Hepatocyte (in vitro differentiated cells): Measurements from ENCODE around the gene KNTC1. TPM values are rescaled to one million over a fixed set of nuclear protein-coding genes. Genes with fewer than 3 reads are reported as not detected.

Experiments used
- DNase-seq: peaks from one replicate; pipeline ENCODE4 v3.0.0-alpha.2; 2016; ENCODE audit warnings: low spot score
- H2AFZ ChIP-seq: fragments of 200-600 bp; sonication (generic); 2 replicates; pipeline ENCODE4 v1.6.0; 2016; ENCODE audit warnings: antibody characterized with exemption, mild to moderate bottlenecking
- H3K27ac ChIP-seq: fragments of 200-600 bp; sonication (generic); 2 replicates; pipeline ENCODE4 v1.5.1; 2016; ENCODE audit warnings: mild to moderate bottlenecking
- H3K27me3 ChIP-seq: fragments of 200-600 bp; sonication (generic); 2 replicates; pipeline ENCODE4 v1.6.1; 2016
- H3K36me3 ChIP-seq: fragments of 200-600 bp; sonication (generic); replicated peaks from 2 replicates; pipeline ENCODE4 v1.5.1; 2016; ENCODE audit warnings: low read depth; ENCODE audit not compliant: insufficient read depth
- H3K4me1 ChIP-seq: fragments of 200-600 bp; sonication (generic); 2 replicates; pipeline ENCODE4 v1.5.1; 2016; ENCODE audit warnings: mild to moderate bottlenecking, moderate library complexity; ENCODE audit not compliant: insufficient read depth
- H3K4me2 ChIP-seq: fragments of 200-600 bp; sonication (generic); 2 replicates; pipeline ENCODE4 v1.6.0; 2016
- H3K4me3 ChIP-seq: fragments of 200-600 bp; sonication (generic); 2 replicates; pipeline ENCODE4 v1.5.1; 2016; ENCODE audit warnings: mild to moderate bottlenecking
- H3K79me2 ChIP-seq: fragments of 200-600 bp; sonication (generic); 2 replicates; pipeline ENCODE4 v1.6.0; 2017; ENCODE audit warnings: mild to moderate bottlenecking
- H3K9me2 ChIP-seq: fragments of 200-600 bp; sonication (generic); replicated peaks from 2 replicates; pipeline ENCODE4 v1.6.0; 2017; ENCODE audit warnings: mild to moderate bottlenecking; ENCODE audit not compliant: insufficient read depth
- H3K9me3 ChIP-seq: fragments of 200-600 bp; sonication (generic); 2 replicates; pipeline ENCODE4 v1.5.1; 2016; ENCODE audit warnings: low read depth, mild to moderate bottlenecking
- H4K20me1 ChIP-seq: fragments of 200-600 bp; sonication (generic); 2 replicates; pipeline ENCODE4 v1.6.0; 2016; ENCODE audit warnings: mild to moderate bottlenecking; ENCODE audit not compliant: insufficient read depth, poor library complexity, severe bottlenecking
- EZH2 ChIP-seq: fragments of 200-600 bp; sonication (generic); IDR thresholded peaks from 2 replicates; pipeline ENCODE4 v1.6.1; 2016; ENCODE audit warnings: antibody characterized with exemption, mild to moderate bottlenecking, borderline replicate concordance
- EZH2phosphoT487 ChIP-seq: fragments of 200-600 bp; sonication (generic); IDR thresholded peaks from one replicate; pipeline ENCODE4 v1.6.1; 2018; ENCODE audit warnings: antibody characterized with exemption, mild to moderate bottlenecking, low read depth, moderate library complexity; ENCODE audit not compliant: unreplicated experiment, severe bottlenecking
- WGBS: methylation state at CpG from one replicate; pipeline ENCODE4 v1.1.6; 2016; ENCODE audit warnings: low lambda C conversion rate; ENCODE audit errors: missing lambda C conversion rate; 5-methylcytosine and 5-hydroxymethylcytosine counted together
- polyA plus RNA-seq: library from polyadenylated mRNA; unstranded; fragments of >200 nt; fragmentation: Nextera tagmentation; extraction: Ambion mirVana; gene quantifications from 2 replicates; pipeline ENCODE4 v1.2.1, GENCODE V29; 2016
- total RNA-seq: library from RNA; depleted of rRNA; stranded (reverse); fragments of >200 nt; gene quantifications from 2 replicates; pipeline ENCODE4 v1.2.3, GENCODE V29; 2014
- TF ChIP-seq, protein P1 (sequence below): fragments of 200-600 bp; sonication (generic); IDR thresholded peaks from 2 replicates; pipeline ENCODE4 v1.5.1; 2016; ENCODE audit warnings: antibody characterized with exemption, mild to moderate bottlenecking; ENCODE audit not compliant: poor library complexity

The KNTC1 gene
- total and polyA plus RNA-seq, 2 experiments from 2014 or later, result 5.8 to 18.1 TPM

DNA sequence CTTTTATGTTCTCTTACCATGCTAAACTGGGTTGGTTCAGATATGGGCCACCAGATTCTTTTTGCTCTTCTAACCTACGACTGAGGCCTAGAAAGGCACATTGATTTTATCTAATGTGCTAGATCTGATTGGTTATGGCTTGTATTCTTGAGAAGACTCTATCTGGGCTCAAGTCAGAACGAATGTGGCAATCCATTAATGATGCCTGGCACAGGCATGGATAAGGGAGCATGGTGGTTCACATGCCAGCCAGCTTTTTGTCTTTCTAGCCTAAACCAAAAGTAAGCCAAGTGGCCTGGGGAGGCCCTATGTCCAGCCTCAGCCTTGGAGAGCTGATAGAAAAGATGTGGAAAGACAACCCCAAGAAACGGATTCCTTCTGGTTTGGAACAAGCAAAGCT is 82.7 kb downstream of the KNTC1 start:
- Histone ChIP-seq H3K9me3 (no peaks in the 10 kb centered on the region), H3K4me3 (no peak overlapping the region), H3K4me2 (no peak overlapping the region), H2AFZ (no peak overlapping the region), H3K4me1 (no peaks in the 10 kb centered on the region), H3K27me3 (no peaks in the 10 kb centered on the region), H3K9me2 (no peaks in the 10 kb centered on the region), H3K27ac (no peak overlapping the region), H4K20me1 (no peaks in the 10 kb centered on the region), H3K79me2 (no peaks in the 10 kb centered on the region), H3K36me3 (no peaks in the 10 kb centered on the region)
- no peak for TF ChIP-seq EZH2
- no peak for TF ChIP-seq EZH2phosphoT487
- TF ChIP-seq, protein P1, sequence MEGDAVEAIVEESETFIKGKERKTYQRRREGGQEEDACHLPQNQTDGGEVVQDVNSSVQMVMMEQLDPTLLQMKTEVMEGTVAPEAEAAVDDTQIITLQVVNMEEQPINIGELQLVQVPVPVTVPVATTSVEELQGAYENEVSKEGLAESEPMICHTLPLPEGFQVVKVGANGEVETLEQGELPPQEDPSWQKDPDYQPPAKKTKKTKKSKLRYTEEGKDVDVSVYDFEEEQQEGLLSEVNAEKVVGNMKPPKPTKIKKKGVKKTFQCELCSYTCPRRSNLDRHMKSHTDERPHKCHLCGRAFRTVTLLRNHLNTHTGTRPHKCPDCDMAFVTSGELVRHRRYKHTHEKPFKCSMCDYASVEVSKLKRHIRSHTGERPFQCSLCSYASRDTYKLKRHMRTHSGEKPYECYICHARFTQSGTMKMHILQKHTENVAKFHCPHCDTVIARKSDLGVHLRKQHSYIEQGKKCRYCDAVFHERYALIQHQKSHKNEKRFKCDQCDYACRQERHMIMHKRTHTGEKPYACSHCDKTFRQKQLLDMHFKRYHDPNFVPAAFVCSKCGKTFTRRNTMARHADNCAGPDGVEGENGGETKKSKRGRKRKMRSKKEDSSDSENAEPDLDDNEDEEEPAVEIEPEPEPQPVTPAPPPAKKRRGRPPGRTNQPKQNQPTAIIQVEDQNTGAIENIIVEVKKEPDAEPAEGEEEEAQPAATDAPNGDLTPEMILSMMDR, result no peak
- WGBS, result 80% methylated on average over 3 of the region's 3 CpGs
- no peak for DNase-seq

- DNase-seq, result no peak
- Histone ChIP-seq H3K27ac (no peak overlapping the region), H3K9me2 (no peaks in the 10 kb centered on the region), H3K27me3 (no peaks in the 10 kb centered on the region), H3K4me2 (no peak overlapping the region), H3K9me3 (no peaks in the 10 kb centered on the region), H3K4me3 (no peak overlapping the region), H4K20me1 (no peaks in the 10 kb centered on the region), H3K79me2 (no peaks in the 10 kb centered on the region), H3K4me1 (no peaks in the 10 kb centered on the region), H3K36me3 (no peaks in the 10 kb centered on the region), H2AFZ (no peak overlapping the region)
- 85% methylated on average over 5 of the region's 5 CpGs for WGBS
- TF ChIP-seq EZH2phosphoT487 (no peak), EZH2 (no peak)
- TF ChIP-seq, protein P1, result no peak
Observed at GRCh38 chr12:122610207-122610606, 83.2 kb downstream of the KNTC1 start.

DNA sequence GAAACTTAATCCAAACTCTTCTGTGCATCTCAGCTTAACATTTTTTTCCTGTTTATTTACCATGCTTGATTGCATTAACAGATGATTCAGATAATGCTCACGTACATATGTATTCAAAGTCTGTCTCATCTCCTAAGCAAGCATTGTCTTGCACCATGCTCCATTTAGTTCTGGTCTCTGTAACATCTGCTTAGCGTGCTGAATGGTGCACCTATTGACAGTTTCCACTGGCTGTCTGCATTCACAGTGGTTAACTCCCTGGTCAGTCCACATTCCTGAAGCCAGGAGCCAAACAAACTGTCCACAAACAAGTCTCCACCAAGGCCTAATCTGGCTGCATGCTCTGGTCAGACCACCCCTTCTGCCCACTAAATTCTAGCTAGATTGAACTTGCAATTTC is 83.9 kb downstream of the KNTC1 start:
- Histone ChIP-seq H3K9me3 (no peaks in the 10 kb centered on the region), H3K27me3 (no peaks in the 10 kb centered on the region), H4K20me1 (no peaks in the 10 kb centered on the region), H3K4me1 (no peaks in the 10 kb centered on the region), H3K36me3 (no peaks in the 10 kb centered on the region), H3K79me2 (no peaks in the 10 kb centered on the region), H3K27ac (no peak overlapping the region), H3K4me3 (no peak overlapping the region), H3K9me2 (no peaks in the 10 kb centered on the region), H3K4me2 (no peak overlapping the region), H2AFZ (no peak overlapping the region)
- 55% methylated on average over 2 of the region's 2 CpGs for WGBS
- TF ChIP-seq EZH2phosphoT487 (no peak), EZH2 (no peak)
- TF ChIP-seq, protein P1, result no peak
- no peak for DNase-seq

DNA sequence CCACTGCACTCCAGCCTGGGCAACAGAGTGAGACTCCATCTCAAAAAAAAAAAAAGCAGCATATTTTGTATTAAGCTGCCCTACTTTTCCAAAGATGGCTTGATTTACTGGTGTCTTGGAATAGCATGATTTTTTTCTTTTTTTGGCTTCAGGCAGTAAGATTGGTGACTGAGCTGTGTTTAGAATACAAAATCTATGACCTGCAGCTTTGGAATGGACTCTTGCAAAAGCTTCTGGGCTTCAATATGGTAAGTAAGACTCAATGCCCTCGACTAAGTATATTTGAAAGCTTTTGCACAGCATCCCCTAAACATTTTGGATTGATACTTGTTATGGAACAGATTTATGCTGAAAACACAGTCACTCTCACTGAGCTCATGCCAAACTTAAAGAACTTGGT is 87.8 kb downstream of the KNTC1 start:
- H3K4me1 ChIP-seq, result no peaks in the 10 kb centered on the region
- H3K79me2 ChIP-seq, result no peaks in the 10 kb centered on the region
- H3K4me2 ChIP-seq, result no peak overlapping the region
- no peak overlapping the region for H3K4me3 ChIP-seq
- no peak overlapping the region for H3K27ac ChIP-seq
- H3K36me3 ChIP-seq, result no peaks in the 10 kb centered on the region
- H3K27me3 ChIP-seq, result no peaks in the 10 kb centered on the region
- no peaks in the 10 kb centered on the region for H3K9me3 ChIP-seq
- no peak for DNase-seq
- H4K20me1 ChIP-seq, result no peaks in the 10 kb centered on the region
- TF ChIP-seq EZH2, result no peak
- TF ChIP-seq, protein P1, result no peak
- no peak for TF ChIP-seq EZH2phosphoT487
- WGBS, result 93% methylated on average over 1 of the region's 1 CpG
- no peak overlapping the region for H2AFZ ChIP-seq
- no peaks in the 10 kb centered on the region for H3K9me2 ChIP-seq
